ENCODE results near the gene RNASE4. TPM values are rescaled to one million over a fixed set of nuclear protein-coding genes. Genes with fewer than 3 reads are reported as not detected.

The RNASE4 gene
- total RNA-seq, 1 donor from 2014 or later: 135 TPM

DNA sequence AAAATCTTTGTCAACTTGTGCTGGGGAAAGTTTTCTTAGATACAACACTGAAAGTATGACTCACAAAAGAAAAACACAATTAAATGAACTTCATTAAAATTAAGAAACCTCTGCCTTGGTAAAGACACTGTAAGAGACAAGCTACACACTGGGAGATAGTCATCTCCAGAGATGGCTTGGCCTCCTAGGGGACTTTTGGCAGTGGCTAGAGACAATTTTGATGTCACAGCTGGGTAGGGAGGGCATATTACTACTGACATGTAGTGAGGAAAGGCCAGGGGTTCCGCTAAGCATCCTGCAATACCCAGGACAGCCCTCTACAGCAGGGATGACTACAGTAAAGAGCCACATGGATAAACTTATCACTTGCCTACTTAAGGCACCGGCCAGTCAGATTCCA is 8.7 kb upstream of the RNASE4 start:
- DNase-seq (ENCODE audit: low spot score): no peak

DNA sequence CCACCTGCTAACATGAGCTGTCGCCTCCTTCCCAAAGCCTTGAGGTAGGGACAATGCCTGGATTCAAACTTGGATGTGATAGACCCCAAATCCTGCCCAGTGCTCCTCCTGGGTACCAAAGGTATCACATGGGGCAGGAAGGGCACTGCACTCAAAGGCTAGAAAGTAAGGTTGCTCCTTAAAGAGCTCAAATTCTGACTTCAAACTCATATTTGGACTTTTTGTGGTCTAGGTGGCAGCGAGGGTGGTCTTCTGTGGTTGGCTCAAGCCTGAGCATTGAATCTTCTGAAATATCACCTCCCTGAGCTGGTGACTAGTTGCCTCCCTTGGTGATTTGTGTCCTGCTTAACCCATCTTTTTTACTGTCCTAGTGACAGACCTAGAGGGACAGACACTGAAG is 8.3 kb upstream of the RNASE4 start:
- no peak for DNase-seq (ENCODE audit: low spot score)

DNA sequence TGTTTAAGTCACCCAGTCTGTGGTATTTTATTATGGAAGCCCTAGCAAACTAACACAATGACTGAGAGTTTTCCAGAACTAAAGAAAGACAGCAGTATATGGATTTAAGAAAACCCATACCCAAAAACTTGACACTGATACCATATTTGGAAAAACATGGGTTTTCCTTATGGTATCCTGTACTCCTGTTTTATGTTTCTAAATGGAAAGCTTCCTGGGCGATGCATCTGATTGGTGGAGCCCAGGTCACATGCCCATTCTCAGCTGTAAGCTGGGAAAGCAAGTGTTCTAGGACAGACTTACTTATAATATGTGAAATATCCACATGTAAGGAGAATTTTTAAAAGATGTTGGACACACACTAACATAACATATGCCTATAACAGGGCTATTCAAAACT is 4.5 kb upstream of the RNASE4 start:
- DNase-seq (ENCODE audit: low spot score): no peak

DNA sequence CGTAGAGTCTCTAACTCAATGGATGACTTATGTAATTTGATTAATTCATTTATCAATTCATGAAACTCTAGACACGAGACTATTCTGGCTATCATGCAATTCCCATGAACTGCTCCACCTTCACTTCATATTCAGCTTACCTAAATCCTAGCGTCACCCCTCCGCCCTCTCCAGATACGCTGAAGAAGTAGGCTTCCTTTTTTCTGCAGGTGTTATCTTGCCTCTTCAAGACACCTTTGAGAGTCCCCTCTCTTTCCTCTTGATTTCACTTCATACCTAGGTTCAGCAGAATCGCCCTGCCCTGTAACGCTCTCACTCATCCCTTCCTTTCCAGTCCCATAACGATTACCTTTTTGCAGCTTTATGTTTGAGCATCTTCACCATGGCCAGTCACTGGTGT is 4.0 kb upstream of the RNASE4 start:
- DNase-seq (ENCODE audit: low spot score): no peak

DNA sequence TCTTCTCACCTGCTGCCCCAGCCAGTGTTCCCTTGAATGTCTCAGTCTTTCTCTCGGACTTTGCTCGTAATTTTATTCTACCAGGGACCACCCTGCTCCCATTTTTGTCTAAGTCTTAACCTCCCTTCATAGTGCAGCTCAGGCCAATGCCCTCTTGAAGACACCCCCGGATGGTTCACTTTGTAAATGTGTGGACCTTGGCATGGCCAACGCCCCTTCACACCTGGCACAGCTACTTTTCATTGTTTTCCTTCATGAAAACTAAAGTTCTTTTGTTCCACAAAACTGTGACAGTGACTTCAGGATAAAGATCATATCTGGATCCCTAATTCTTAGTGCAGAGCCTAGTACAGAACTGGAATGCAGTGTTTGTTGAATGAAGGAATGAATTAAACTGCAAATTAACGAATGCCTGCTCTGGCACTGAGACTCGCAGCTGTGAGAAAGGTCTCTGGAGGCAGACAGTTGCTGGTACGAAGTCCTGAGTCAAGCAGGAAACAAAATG is 3.5 kb upstream of the RNASE4 start:
- no peak for DNase-seq (ENCODE audit: low spot score)

DNA sequence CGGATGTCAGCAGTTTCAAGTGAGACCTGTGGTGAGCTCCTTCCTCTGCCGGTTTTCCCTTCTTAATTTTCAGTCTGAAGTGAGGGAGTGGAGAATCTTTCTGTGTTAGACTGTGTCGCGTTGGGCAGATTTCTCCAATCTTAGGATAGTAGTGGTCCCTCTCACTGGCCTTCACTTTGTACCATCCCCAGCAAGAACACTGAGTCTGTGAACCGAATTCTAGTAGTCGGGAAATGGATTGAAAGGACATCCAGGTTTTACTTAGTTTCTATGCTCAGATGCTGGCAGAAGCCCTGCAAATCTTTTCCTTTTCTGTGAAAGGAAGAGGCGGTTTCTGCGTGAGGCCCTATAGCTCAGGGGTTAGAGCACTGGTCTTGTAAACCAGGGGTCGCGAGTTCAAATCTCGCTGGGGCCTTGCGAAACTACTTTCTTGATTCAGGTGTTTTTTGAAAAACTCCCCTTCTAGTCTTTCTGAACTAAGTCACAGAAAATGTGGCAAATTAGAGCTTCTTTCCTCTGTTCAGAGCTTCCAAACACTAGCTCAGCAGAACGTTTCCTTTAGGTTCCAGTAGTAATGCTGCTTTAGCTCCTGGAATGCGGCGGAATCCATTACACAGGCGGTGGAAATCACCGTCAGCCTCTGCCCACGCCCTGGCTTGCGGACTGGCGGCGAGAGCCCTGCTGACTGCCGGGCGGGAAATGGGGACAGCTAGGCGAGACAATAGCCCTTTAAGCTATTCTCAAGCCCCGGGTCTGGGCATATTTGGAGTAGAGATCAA is 2.8 kb upstream of the RNASE4 start:
- peak; percentile 89 for DNase-seq (ENCODE audit: low spot score)

DNA sequence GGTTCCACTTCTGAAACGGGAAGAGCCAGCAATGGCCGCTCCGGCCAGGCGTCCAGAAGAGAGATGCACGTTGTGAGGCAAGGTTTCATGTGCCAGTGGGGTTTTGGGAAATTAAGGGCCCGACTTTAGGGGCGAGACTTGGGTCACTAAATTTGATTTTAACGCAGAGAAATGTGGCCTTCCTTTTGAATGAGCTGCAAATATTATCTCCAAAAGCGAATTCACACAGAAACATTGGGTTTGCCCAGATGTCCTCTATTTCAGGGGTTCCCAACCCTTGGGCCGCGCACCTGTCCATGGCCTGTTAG is 2.3 kb upstream of the RNASE4 start:
- no peak for DNase-seq (ENCODE audit: low spot score)

DNA sequence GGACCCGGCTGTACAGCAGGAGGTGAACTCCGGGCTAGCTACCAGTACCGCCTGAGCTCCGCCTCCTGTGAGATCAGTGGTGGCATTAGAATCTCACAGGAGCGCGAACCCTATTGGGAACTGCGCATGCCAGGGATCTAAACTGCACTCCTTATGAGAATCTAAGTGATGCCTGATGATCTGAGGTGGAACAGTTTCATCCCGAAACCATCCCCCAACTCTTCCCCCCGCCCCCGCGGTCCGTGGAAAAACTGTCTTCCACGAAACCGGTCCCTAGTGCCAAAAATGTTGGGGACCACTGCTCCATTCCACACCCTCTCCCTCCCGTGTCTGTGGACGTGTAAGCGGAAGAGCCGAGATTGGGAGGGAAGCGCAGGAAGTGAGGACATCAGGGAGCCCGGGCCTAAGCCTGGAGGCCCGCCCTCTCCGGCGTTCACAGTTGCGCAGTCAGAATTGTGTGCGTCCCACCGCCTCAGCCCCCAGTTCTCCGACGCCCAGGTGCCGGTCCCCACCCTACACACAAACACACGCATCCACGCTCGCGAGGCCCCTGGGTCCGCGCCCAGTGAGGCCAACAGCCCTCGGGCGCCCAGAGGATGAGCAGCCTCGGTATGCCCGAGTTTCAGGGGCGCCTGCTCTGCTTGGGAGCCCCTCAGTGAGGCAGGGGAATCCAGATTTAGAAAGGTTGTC is 1.8 kb upstream of the RNASE4 start:
- peak; percentile 91 for DNase-seq (ENCODE audit: low spot score)

DNA sequence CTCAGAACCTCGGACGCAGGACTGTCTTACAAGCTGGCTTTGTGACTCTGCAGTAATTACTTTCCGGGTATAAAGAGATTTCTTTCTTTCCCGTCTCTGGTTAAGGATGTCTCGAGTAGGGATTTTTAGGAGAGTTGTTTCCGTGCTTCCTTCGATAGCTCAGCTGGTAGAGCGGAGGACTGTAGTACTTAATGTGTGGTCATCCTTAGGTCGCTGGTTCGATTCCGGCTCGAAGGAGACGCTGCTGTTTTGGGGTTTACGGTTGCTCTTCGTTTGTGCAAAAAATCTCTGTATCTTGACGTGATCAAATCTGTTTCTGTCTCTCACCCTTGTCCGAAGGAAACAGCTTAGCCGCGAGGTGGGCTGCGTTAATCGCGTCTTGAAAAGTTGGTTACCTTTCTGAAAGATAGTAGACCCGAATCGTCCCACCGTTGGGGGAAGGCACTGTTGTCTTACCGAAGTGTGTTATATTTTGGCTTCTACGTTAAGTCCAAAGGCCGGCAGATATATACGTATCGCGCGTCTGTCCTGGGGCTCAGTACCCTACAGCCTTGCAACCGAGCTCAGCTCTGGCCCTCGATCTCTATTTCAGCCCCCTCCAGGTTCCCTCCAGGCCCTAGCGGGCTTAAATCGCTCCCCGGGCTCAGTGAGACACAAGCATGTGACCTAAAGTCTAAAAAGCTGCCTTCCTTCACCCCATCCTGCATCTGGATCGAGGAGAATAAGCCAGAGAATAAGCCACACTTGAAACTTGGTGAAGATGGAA is 1.1 kb upstream of the RNASE4 start:
- peak; percentile 82 for DNase-seq (ENCODE audit: low spot score)

DNA sequence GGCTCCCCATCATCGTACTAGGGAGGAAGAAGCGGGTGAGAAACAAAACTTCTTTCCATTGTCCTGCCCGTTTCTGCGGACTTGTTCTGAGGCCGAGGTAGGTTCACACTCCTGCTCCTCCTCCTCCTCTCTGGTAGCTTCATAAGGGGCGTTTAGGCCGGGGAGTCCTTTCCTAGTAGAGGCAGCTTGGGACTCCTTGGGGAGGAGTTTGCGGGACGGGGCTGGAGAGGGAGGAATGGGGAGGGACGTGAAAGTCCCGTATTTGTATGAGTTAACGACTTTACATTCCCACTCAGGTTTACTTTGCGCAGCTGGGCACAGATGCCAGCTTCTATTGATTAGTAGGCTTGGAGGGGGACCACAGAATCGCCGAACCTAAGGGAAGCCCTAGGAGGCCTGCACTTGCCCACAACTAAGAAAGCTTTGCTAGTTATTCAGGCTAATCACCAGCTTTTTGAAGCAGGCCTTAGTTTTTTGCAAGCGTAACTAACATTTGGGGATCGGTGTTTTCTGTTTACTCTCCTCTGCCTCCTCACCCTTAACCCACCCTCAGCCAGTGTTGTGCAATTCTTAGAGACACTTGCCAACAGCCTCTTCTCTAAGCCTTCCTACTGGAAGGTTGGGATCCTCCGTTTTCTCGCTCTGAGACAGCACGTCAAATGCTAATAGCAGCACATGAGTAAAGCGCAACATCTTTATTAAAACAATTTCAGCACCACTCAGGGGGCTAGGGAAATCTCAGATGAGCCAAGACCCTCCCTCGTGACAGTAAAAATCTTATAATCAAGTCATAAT is 499 bp downstream of the RNASE4 start:
- DNase-seq (ENCODE audit: low spot score): peak; percentile 69

DNA sequence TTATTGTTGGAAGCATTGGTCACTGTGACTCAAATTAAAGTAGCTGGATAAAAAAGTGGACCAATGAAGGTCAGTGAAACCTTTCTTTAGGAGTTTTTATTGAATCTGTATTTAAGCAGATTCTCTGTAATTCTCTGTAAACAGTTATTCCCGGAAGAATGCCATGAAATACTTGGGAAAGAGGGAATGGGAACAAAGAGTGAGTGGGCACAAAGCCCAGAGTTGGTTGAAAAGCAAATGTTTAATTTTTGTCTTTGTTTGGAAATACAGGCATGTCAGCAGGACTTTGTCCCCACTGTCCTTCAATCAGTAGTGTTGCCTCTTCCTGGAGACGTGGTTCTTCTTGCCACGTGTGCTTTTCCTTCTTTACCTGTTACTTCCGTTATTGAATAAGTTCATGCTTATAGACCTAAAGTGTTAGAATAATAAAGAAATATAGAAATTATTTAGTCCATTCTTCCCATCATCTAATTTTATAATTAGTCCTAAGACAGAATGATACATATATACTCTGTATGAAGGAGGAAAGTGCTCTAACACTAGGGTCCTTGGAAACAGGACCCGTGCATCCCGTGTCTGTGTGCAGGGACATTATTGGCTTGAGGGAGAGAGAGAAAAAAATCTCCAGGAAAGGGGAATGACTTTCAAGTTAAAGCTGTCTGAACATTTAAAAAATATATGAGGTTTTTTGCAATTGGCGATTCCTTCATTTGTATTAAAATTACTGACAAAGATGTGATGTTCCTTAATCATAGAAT is 2.2 kb downstream of the RNASE4 start:
- DNase-seq (ENCODE audit: low spot score): peak; percentile 69

DNA sequence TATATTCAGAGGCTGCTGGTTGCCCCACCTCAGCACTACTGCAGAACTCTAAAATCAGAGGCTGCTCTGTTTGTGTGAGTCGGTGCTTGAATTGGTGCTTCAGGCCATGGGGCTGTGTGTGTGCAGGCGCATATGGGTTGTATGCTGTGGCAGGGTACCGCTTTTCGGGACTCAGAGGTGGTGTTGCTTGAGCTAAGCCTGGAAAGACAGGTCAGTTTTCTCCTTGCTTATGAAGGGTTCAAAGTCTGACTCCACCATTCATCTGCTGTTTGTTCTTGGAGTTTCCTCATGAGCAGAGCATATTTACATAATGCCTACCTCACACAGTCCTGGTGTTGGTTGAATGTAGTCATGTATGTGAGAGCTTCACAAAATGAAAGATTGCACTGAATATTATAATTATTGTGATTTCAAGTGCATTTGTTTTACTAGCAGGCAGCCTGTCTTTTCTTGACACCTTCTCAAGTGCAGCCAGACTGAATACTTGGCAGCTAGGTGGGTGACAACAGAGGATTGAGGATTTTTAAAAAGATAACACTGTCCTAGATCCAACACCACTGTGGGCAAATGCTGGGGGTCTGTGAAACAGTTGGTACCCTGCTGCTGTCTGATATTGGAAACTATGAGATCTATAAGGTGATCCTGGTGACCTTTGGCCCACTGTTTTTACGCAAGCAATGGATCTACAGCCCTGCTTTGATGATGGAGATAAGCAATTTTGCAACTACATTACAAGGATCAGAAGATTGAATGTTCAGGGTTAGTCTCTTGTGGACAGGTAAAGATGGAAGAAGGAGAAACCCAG is 3.2 kb downstream of the RNASE4 start:
- peak; percentile 42 for DNase-seq (ENCODE audit: low spot score)

DNA sequence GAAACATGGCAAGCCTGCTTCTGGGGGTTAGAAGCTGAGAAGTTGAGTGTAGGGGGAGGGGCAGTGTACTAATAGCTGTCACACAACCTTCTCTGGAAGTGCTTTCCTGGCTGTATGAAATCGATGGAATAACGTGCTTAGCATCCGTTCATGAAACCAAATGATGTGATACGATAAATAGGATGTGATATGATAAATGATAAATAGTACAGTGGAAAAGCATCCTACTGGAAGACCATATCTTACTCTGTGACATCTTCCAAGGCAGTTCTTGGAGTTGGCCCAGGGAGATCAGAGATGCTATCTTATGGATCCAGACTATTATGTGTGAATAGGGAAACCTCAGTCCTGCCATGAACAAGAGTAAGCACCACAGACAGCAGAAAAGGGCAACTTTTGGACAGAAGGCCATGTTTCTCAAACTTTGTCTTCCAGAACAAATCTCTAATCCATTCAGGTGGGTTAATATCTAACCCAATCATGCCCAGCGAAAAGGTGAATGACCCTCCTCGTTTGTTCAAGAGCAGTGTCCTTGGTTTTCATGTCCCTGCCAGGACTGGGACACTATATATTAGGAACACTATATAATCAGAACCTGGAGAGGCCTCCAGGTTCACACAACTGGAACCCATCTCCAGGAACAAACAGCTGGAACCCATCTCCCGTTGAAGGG is 3.9 kb downstream of the RNASE4 start, which contains the start of gene ANG:
Gene ANG (plus strand): TSS at position 598 of the 673 bp plus-strand sequence. CDS start 4,801 bp downstream, outside the sequence.
- peak; percentile 40 for DNase-seq (ENCODE audit: low spot score)

DNA sequence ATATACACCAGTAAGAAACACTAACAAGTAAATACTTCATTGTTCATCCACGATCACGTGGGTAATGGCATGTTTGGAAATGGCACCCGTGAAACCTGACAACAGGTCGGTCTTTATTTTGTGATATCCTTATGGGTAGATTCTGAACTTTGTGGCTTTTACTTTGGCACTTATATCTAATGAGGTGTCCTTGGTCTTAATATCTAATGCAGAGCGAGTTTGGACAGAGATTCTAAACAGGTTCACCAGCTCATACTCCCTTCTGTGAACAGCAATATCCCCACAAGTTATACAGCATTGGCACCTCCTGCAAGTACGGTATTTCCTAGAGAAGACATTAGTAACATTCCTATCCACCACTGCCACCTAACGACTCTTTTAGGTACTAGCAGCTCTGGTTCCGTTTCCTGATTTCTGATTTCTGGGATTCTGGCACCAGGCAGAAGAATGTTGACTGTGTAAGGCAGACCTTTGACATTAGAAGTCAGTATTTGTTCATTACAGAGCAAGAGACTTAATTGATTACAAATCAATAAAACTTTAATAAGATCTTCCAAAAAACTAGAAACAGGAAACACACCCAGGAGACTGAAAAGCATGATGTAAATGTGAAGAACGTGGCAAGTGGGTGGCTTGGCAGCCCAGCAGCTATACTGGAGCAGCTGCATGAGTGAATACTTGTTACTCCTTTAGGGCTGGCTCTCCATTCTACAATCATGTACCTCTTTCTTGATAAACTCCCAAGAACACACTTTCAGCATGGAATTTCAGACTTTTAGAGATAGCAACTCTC is 6.7 kb downstream of the RNASE4 start:
- peak; percentile 72 for DNase-seq (ENCODE audit: low spot score)

DNA sequence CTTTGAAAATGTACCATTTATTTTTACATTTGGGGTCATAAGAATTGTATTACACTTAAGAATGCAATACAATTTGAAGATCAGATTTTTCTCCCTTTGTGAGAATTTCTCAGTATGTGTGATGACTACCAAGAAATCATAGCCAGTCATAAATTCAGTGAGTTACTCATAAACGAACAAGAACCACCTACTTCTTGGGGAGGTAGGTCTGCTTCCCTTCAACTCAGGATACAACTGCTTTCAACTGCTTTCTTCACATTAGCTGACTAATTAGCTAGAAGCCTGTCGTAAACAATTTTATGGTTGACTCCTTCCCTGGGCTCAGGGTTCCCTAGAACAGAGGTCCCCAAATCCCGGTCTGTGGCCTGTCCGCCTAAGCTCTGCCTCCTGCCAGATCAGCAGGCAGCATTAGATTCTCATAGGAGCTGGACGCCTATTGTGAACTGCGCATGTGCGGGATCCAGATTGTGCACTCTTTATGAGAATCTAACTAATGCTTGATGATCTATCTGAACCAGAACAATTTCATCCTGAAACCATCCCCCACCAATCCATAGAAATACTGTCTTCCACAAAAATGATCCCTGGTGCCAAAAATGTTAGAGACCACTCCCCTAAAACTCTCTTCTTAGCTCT is 7.9 kb downstream of the RNASE4 start:
- DNase-seq (ENCODE audit: low spot score): no peak

DNA sequence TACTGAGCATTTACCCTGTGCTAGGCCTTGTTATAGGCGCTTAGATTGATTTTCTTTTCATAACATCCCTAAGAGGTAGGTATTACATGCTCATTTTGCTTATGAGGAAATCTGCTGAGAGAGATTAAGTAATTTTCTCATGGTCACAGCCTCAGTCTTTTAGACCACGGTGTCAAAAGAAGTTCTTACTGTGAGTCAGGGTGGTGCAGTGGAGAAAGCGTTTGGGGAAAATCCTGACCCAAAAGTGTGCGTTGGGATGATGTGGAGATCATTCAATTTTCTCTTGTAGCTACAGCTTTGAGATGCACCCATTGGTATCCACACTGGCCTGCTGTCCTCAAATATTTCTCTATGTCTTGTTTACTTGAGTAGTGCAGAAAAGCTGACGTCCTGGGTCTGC is 12.4 kb downstream of the RNASE4 start:
- DNase-seq (ENCODE audit: low spot score): no peak

DNA sequence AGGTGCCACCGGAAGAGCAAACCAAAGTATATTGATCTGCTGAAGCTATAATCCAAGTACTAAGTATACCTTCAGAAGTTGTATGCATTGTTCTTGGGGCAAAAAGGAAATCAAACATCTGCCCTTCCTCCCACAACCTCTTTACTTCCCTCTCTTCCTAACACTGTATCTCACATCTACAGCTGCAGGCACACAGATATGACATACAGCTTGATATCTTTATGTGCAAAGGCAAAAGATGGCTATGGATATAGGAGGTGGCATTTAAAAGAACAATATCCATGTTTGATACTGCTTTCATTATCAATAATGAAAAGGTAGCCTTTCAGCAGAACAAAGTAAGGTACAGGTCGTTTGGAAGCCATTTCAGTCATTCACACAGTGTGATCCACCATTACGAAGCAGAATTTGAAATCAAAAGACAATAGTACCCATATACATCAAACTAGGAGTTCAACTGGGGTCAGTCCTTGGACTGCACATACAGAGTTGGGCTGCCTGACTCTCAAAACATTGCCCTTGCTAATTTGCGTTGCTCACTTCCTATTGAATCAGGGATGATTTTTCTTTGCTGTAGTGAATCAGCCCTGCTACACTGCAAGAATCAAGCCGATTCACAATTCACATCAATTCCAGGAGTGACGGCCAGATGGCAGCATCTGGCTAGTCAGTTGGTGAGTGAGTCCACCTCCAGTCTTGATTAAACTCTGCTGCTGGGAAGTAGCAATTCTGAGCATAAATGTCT is 13.1 kb downstream of the RNASE4 start:
- peak; percentile 64 for DNase-seq (ENCODE audit: low spot score)

DNA sequence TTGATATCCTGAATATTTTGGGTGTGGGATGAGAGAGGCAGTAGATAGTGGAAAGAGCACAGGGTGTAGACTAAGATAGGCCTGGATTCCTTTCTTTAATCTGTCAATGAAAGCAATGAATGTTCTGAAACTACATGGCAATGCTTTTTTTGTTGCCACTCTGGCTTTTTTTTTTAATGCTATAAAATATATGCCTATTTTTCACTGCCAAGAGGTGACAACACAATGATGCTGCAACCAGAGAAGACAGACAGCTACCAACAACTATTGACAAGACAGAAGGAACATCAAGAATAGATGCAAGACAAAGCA is 13.6 kb downstream of the RNASE4 start:
- no peak for DNase-seq (ENCODE audit: low spot score)

Measured in mucosa of gallbladder (tissue), 1 donor.